Measurements from ENCODE around the gene CEP131.

Gene CEP131

GRCh38 chr17:81143717-81144422 lies 78.9 kb downstream of the CEP131 start:
- no peak for DNase-seq

DNA sequence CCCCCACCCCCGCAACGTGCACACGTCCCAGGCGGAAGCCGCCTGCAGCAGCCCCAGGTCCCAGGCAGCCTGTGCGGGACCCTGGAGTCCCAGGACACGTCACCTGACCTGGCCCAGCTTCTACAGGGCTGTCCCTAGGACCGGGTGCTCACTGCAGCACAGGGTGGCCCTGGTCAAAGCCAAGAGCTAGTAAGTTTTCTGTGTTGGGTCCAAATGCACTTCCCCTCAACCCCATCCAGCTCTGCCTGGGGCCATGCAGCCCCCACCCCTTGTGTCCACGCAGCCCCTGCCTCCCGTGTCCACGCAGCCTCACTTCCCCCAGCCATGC lies 79.6 kb downstream of the CEP131 start:
- no peak for DNase-seq

DNA sequence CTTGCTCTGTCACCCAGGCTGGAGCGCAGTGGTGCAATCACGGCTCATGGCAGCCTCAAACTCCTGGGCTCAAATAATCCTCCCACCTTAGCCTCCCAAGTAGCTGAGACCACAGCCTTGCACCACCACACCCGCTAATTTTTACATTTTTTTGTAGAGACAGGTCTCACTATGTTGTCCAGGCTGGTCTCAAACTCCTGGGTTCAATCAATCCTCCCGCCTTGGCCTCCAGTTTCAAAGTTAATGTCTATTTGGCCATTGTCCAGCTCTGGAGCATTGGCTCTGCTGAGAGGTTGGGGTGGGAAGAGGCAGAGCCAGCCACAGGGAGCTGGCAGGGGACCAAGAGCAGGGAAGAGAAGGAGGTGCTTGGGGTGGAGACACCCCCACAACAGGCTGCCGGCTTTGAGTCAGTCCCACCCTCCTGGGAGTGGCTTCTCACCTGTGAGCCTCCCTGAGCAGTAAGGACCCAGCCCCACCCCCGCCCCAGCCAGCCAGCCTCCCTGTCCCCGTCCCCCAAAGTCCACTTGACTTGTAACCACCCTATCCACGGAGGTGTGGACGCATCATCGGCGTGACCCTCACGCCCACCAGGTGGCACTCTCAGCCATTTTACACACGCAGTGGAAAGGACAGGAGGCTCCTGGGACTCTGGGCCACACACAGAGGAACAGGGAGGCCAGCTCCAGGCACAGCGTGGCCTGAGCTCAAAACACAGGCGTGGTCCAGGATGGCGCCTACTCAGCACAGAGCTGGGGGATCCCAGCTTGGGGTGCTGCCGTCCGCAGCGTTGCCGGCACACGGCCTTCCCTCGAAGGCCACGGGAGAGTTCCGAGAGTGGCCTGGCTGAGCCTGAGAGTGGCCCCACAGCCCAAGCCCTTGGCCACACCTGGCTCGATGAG lies 80.2 kb downstream of the CEP131 start:
- DNase-seq = peak; percentile 84

DNA sequence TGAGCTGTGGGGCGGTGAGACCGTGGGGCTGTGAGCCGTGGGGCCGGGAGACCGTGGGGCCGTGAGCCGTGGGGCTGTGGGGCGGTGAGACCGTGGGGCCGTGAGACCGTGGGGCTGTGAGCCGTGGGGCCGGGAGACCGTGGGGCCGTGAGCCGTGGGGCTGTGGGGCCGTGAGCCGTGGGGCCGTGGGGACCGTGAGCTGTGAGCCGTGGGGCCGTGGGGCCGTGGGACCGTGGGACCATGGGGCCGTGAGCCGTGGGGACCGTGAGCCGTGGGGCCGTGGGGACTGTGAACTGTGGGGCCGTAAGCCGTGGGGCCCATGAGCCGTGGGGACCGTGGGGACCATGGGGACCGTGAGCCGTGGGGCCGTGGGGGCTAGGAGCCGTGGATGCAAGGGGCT lies 82.1 kb downstream of the CEP131 start:
- DNase-seq = no peak

GRCh38 chr17:81140018-81140417 lies 82.7 kb downstream of the CEP131 start:
- DNase-seq = no peak

All from hematopoietic multipotent progenitor cell treated with erythropoietin and hydrocortisone succinate and interleukin-3 and kit ligand, for 6 days (in vitro differentiated cells).